ENCODE measurements around the gene FBXO10. TPM values are rescaled to one million over a fixed set of nuclear protein-coding genes. Genes with fewer than 3 reads are reported as not detected.
"Not testable (repeated sequence)": the region's sequence is repeated elsewhere in the genome, so short reads cannot be mapped to it uniquely, and the experiment has no call there.

FBXO10 gene
- total RNA-seq, 2 experiments from 2014 or later: 5.8 to 6.7 TPM

DNA sequence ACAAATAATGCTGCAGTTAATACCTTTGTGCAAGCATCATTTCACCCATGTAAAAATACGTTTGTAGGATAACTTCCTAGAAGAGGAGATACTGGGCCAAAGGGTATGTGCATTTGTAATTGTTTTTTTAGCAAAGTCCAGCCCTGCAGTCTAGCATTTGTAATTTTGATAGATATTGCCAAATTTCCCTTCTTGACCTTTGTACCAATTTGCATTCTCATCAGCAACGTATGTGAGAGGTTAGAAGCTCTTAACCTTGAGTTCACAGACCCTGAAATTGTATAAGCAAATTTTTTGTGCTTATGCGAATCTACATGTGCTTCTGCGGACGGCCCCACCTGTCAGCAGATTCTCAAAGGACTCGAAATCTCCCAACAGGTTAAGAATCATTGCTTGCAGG is 34.8 kb upstream of the FBXO10 start:
- Mint-ChIP-seq H3K27me3 (peaks cover 40% of the 10 kb centered on the region), H3K27ac (no peak overlapping the region), H3K36me3 (ENCODE audit: low read depth) (no peaks in the 10 kb centered on the region), H3K4me1 (no peaks in the 10 kb centered on the region), H3K9me3 (no peaks in the 10 kb centered on the region), H3K4me3 (no peak overlapping the region)
- ChIA-PET CTCF (no interaction called here), POLR2A (no interaction called here)
- no peak for DNase-seq

DNA sequence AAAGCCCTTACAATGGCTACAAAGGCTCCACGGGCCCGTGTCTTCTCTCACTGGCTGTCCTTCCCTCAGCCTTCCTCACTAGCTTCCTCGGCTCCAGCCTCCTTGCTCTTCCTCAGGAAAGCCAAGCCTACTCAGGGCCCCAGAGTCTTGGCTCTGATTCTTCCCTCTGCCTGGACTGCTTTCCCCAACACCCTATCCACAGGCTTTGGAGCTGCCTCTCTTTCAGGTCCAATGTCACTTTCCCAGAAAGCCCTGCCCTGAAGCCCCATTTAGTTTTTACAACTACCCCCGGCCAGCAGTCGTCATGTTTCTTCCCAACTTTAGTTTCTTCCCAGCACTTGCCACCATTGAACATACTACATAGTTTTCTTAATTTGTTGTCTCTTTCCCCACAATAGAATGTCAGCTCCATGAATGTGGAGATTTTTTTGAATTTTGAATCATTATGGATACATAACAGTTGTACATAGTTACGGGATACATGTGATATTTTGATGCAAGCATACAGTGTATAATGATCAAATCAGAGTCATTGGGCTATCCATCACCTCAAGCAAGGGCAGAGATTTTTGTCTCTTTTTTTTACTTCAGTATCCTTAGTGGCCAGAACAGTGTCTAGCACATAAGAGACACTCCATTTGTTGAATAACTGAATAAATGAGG is 33.7 kb upstream of the FBXO10 start:
- H3K27ac Mint-ChIP-seq: no peak overlapping the region
- ChIA-PET POLR2A (no interaction called here), CTCF (interaction anchor here (0.8 kb wide), 1 partner anchor 18 kb away, joined by 3 read pairs; the partner anchor contains the start of gene TOMM5)
- peaks cover 43% of the 10 kb centered on the region for H3K27me3 Mint-ChIP-seq
- no peaks in the 10 kb centered on the region for H3K36me3 Mint-ChIP-seq (ENCODE audit: low read depth)
- H3K4me1 Mint-ChIP-seq: no peaks in the 10 kb centered on the region
- no peak for DNase-seq
- no peaks in the 10 kb centered on the region for H3K9me3 Mint-ChIP-seq
- no peak overlapping the region for H3K4me3 Mint-ChIP-seq

DNA sequence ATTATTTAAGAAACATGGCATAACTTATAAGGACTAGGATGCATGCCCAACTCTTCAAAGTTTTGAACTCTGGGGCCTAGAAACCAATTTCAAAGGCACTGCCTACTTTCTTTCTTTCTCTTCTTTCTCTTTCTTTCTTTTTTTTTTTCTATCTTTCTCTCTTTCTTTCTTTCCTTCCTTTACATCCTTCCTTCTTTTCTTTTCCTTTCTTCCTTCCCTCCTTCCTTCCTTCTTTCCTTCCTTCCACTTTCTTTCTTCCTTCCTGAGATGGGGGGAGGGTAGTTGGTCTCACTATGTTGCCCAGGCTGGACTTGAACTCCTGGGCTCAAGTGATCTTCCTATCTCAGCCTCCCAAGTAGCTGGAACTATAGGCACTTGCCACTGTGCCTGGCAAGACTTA is 32.1 kb upstream of the FBXO10 start:
- POLR2A ChIA-PET: interaction anchor here (2.0 kb wide), 1 partner anchor 16 kb away, joined by 7 read pairs; the partner anchor contains the start of gene TOMM5
- Mint-ChIP-seq H3K36me3 (ENCODE audit: low read depth) (no peaks in the 10 kb centered on the region), H3K4me1 (no peaks in the 10 kb centered on the region), H3K9me3 (no peaks in the 10 kb centered on the region), H3K27ac (no peak overlapping the region), H3K27me3 (peaks cover 42% of the 10 kb centered on the region), H3K4me3 (no peak overlapping the region)
- no peak for DNase-seq
- CTCF ChIA-PET: no interaction called here

DNA sequence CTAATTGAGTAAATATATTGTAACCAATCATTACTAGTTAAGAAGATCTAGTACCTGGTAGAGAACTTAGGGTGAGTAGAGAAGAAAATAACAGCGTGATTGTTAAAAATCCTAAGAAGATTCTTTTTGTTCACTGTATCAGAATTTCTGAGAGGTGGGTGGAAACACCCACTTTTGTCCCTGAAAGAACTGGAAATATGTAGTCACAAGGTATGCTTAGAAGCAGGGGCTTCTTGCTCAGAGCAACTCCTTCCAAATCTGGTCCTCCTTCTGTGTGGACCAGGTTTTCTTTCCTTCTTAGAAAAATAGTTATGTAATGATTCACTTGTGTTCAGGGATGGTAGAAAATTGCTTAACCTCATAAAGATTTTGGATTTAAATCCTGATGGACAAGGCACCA is 28.1 kb upstream of the FBXO10 start:
- CTCF ChIA-PET: no interaction called here
- Mint-ChIP-seq H3K36me3 (ENCODE audit: low read depth) (no peaks in the 10 kb centered on the region), H3K4me1 (no peaks in the 10 kb centered on the region), H3K4me3 (no peak overlapping the region), H3K27me3 (peaks cover 40% of the 10 kb centered on the region), H3K9me3 (no peaks in the 10 kb centered on the region), H3K27ac (no peak overlapping the region)
- no peak for DNase-seq
- POLR2A ChIA-PET: no interaction called here

DNA sequence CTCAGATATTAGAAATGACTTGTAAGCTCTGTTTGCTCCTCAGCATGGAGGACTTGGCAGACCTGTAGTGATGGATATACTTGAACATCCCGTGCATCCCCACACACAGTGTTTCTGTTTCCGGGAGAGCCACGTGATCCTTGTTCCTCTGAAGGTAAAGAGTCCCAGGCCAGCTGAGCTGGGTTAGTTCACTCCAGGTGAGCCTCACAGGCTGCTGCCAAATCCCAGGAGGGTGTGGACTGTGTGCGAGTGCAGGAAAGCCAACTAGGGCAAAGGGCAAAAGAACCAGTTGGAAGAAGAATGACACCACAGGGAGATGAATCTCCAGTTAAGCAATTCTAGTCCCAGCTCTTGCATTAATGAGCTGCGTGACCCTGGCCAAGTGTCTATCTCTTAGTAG is 26.6 kb upstream of the FBXO10 start:
- CTCF ChIA-PET: interaction anchor here (1.2 kb wide), 1 partner anchor 13 kb away, joined by 4 read pairs; no protein-coding TSS in a partner anchor
- H3K27ac Mint-ChIP-seq: no peak overlapping the region
- no peak overlapping the region for H3K4me3 Mint-ChIP-seq
- no peaks in the 10 kb centered on the region for H3K9me3 Mint-ChIP-seq
- no peak for DNase-seq
- no peaks in the 10 kb centered on the region for H3K36me3 Mint-ChIP-seq (ENCODE audit: low read depth)
- peaks cover 34% of the 10 kb centered on the region for H3K27me3 Mint-ChIP-seq
- POLR2A ChIA-PET: no interaction called here
- no peaks in the 10 kb centered on the region for H3K4me1 Mint-ChIP-seq

DNA sequence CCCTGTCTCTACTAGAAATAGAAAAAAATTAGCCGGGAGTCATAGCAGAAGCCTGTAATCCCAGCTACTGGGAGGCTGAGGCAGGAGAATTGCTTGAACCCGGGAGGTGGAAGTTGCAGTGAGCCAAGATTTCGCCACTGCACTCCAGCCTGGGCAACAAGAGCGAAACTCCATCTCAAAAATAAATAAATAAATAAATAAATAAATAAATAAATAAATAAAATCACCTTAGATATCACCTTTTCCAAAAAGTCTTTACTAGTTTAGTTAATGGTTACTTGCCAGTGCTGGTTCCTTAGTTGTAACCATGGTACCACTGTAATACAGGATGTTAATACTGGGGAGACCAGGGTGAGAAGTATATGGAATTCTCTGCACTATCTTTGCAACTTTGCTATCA is 25.9 kb upstream of the FBXO10 start:
- H3K4me3 Mint-ChIP-seq; POLR2A ChIA-PET; H3K27ac Mint-ChIP-seq; H3K9me3 Mint-ChIP-seq; H3K36me3 Mint-ChIP-seq (ENCODE audit: low read depth); DNase-seq; H3K4me1 Mint-ChIP-seq: not testable (repeated sequence)
- peaks cover 30% of the 10 kb centered on the region for H3K27me3 Mint-ChIP-seq
- CTCF ChIA-PET: interaction anchor here (1.2 kb wide), 1 partner anchor 13 kb away, joined by 4 read pairs; no protein-coding TSS in a partner anchor

DNA sequence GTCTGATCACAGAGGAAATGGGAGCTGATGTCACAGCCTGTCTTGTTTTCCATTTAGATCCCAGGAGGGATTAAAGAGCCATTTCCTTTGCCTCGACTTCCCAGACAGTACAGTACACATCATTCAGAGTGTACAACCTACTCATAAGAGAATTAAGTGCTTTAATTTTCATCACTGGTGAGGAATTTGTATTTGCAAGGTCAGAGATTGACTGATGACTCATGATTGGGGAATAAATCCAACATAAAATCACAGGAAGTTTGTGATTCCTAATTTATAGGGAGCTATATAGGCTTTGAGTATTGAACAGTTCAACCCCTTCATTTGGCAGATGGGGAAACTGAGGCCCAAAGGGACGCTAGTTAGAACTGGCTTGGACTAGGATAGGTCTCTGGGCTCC is 20.3 kb upstream of the FBXO10 start:
- peaks cover 9% of the 10 kb centered on the region for H3K36me3 Mint-ChIP-seq (ENCODE audit: low read depth)
- no peak overlapping the region for H3K4me3 Mint-ChIP-seq
- peaks cover 28% of the 10 kb centered on the region for H3K27me3 Mint-ChIP-seq
- H3K27ac Mint-ChIP-seq: no peak overlapping the region
- peaks cover 16% of the 10 kb centered on the region for H3K4me1 Mint-ChIP-seq
- DNase-seq: no peak
- ChIA-PET CTCF (interaction anchor here (0.7 to 1.1 kb wide), 2 partner anchors 13 to 60 kb away, joined by 3 read pairs; no protein-coding TSS in a partner anchor), POLR2A (interaction anchor here (1.3 kb wide), 1 partner anchor 8 kb away, joined by 3 read pairs; no protein-coding TSS in a partner anchor)
- no peaks in the 10 kb centered on the region for H3K9me3 Mint-ChIP-seq

DNA sequence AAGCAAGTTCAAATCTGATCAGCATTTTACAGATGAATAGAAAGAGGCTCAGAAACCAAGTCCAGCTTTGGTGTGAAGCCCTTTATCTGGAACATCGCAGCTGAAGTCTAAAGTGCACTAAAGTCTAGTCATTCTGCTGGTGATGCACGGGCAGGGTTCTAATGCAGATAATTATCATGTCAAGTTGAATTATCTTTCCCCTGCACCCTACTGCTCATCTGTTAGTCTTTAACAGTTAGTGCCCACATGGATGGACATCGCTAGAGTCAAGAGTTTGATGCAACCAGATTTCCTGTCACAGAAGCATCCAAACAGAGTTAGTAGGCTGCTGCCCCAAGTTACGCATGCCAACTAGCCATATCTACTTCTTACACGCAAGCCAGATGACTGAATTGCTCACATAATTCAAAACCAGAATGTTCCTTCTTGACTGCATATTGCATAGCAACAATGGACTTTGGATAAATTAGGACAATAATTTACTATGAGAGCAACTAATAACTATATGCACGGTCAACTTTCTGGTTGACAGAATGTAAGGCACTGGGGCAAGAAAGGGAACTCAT is 17.8 kb upstream of the FBXO10 start:
- Mint-ChIP-seq H3K27ac (no peak overlapping the region), H3K4me1 (peaks cover 33% of the 10 kb centered on the region), H3K27me3 (peaks cover 19% of the 10 kb centered on the region), H3K36me3 (ENCODE audit: low read depth) (peaks cover 15% of the 10 kb centered on the region), H3K9me3 (no peaks in the 10 kb centered on the region), H3K4me3 (no peak overlapping the region)
- DNase-seq: no peak
- CTCF ChIA-PET: interaction anchor here (1.5 to 3.3 kb wide), 2 partner anchors 18 to 25 kb away, joined by 3 to 23 read pairs; partner anchors contain the start of gene FBXO10
- POLR2A ChIA-PET: interaction anchor here (1.0 to 3.9 kb wide), 2 partner anchors 108 to 207 kb away, joined by 3 to 58 read pairs; partner anchors contain the start of genes DCAF10 and POLR1E

DNA sequence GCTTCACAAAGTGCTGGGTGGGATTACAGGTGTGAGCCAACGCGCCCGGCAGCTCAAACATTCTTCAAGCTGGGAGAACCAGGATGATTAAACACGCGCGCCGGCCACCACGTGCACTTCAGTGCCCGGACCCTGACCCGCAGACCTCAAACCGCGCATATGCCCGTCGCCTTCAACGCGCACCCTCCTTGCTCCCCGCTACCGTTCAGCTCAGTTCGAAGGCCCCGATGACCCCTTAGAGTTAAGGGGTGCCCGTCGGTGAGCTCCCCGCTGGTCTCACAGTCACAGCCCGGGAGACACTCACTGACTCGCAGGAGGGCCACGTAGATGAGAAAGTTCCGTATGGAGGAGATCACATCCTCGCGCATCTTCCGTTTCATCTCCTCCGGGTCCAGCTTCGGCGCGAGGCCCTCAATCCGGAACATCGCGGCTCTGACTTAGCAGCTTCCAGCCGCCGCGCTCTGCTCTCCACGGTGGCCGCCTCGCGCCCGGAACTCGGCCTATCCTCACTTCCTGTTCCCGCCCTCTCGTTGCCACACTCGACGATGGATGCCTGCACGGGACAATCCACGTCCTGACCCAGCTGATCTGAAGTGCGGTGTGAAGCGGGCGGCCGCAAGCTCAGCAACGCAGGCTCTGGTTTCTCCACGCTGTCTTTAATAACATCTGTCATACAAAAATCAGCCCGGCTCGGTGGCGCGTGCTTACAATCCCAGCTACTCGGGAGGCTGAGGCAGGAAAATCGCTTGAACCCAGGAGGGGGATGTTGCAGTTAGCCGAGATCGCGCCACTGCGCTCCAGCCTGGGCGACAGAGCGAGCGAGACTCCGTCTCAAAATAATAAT is 16.1 kb upstream of the FBXO10 start, which contains the start of gene TOMM5:
Gene TOMM5 (minus strand): TSS at position 490 of the 844 bp plus-strand sequence. CDS start 65 bp downstream, at position 425.
- Mint-ChIP-seq H3K9me3 (no peaks in the 10 kb centered on the region), H3K4me3 (peak within 1 kb of the TSS; percentile 97), H3K36me3 (ENCODE audit: low read depth) (peaks cover 26% of the 10 kb centered on the region), H3K27ac (peak within 1 kb of the TSS; percentile 95), H3K4me1 (peaks cover 33% of the 10 kb centered on the region), H3K27me3 (peaks cover 17% of the 10 kb centered on the region)
- peak; percentile 94 for DNase-seq
- ChIA-PET POLR2A (interaction anchor here (0.6 to 5.6 kb wide), 35 partner anchors 14 to 1049 kb away, joined by 3 to 103 read pairs (median 3); partner anchors contain the start of genes DCAF10, EXOSC3, FBXO10 and FRMPD1), CTCF (interaction anchor here (0.6 to 3.3 kb wide), 14 partner anchors 11 to 1489 kb away, joined by 3 to 23 read pairs (median 4); partner anchors contain the start of genes EXOSC3, FBXO10 and POLR1E)

DNA sequence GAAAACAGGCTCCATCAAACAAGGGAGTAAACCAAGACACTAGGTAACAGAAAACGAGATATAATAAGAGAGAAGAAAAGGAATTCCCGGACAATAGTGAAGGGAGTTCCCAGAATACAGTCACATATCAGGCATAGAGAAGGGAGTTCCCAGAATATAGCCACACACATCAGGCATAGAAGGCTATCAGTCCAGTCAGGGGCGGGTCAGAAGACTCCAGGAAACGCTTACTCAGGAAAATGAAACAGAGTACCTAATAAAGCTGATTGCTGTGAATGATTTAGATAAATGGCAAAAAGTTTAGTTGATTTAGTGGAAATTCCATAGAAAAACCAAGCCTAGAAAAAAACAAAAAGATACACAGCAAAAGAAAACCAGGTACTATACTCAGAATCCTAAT is 11.3 kb upstream of the FBXO10 start:
- ChIA-PET CTCF (no interaction called here), POLR2A (interaction anchor here (1.1 to 5.6 kb wide), 2 partner anchors 9 kb away, joined by 3 to 103 read pairs; partner anchors contain the start of gene FBXO10)
- Mint-ChIP-seq H3K36me3 (ENCODE audit: low read depth) (peaks cover 56% of the 10 kb centered on the region), H3K4me3 (no peak overlapping the region), H3K27ac (no peak overlapping the region), H3K9me3 (no peaks in the 10 kb centered on the region), H3K27me3 (no peaks in the 10 kb centered on the region), H3K4me1 (peaks cover 25% of the 10 kb centered on the region)
- DNase-seq: no peak

DNA sequence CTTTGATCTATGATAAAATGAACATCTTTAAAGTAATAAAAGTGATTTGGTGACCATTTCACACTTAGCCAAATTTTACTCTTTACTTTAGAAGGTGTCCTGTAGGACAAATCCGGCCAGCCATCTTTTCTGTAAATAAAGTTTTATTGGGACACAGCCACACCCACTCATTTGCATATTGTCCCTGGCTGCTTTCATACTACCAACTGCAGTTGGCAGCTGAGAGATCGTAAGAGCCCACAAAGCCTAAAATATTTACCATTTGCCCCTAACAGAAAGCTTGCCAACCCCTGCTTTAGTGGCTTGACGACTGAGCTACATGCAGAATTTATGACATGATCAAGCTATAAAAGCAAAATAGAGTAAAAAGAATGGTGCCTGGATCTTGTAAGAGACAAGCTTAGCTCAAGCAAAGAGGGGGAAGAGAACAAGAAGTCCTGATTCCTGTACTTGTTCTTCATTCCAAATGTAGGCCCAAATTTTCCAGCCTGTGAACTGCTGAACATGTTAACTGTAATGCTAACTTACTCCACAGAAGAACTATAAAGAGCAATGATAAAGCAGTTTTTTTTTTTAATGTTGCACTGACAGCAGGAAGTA is 7.4 kb upstream of the FBXO10 start:
- peaks cover 5% of the 10 kb centered on the region for H3K4me1 Mint-ChIP-seq
- no peaks in the 10 kb centered on the region for H3K9me3 Mint-ChIP-seq
- H3K4me3 Mint-ChIP-seq: no peak overlapping the region
- no peaks in the 10 kb centered on the region for H3K27me3 Mint-ChIP-seq
- no peak overlapping the region for H3K27ac Mint-ChIP-seq
- ChIA-PET POLR2A (interaction anchor here (0.6 to 10.8 kb wide), 2 partner anchors 7 to 16 kb away, joined by 3 to 103 read pairs; partner anchors contain the start of gene TOMM5), CTCF (interaction anchor here (0.8 to 1.2 kb wide), 2 partner anchors 8 to 13 kb away, joined by 3 to 4 read pairs; no protein-coding TSS in a partner anchor)
- no peak for DNase-seq
- H3K36me3 Mint-ChIP-seq (ENCODE audit: low read depth): peaks cover 56% of the 10 kb centered on the region

DNA sequence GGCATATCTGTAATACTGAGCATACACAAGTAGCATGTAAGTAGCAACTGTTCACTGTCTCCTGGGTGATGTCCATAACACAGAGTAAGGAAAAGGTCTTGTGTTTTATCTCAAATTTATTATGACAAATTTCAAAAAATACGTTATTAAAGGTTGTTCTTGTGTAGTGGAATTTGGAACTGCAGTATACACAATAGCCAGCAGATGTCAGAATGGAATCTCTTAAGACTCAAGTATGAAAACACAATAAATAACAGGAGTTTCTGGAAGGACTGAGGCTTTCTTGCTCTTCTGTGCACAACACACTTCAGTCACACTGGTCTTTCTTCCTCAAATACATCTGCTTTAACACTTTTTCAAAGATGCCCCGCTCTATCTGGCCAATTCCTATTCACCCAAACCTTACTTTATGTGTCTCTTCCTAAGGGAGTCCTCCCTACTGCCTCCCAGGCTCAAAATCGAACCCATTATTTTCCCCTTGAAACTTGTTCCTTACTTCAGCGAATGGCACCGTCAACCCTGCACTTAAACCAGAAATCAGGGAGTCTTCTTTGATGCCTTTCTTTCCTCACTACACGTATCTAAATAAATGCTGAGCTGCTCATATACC is 6.5 kb upstream of the FBXO10 start:
- no peak overlapping the region for H3K27ac Mint-ChIP-seq
- no peaks in the 10 kb centered on the region for H3K27me3 Mint-ChIP-seq
- POLR2A ChIA-PET: interaction anchor here (10.8 kb wide), 1 partner anchor 8 kb away, joined by 103 read pairs; the partner anchor contains the start of gene TOMM5
- peaks cover 48% of the 10 kb centered on the region for H3K36me3 Mint-ChIP-seq (ENCODE audit: low read depth)
- no peak overlapping the region for H3K4me3 Mint-ChIP-seq
- H3K4me1 Mint-ChIP-seq: peaks cover 5% of the 10 kb centered on the region
- CTCF ChIA-PET: interaction anchor here (0.8 to 1.9 kb wide), 2 partner anchors 9 to 14 kb away, joined by 3 to 7 read pairs; partner anchors contain the start of gene TOMM5
- no peak for DNase-seq
- H3K9me3 Mint-ChIP-seq: no peaks in the 10 kb centered on the region

Data from activated CD4-positive, alpha-beta memory T cell treated with anti-CD3 and anti-CD28 coated beads, Interleukin-2, amount 10 ng/mL, durations not matched to agents 7 days and 5 days (primary cell).